Left renal cortex interstitium (tissue), 4 donors: Measurements from ENCODE around the gene DUSP22. TPM values are rescaled to one million over a fixed set of nuclear protein-coding genes. Genes with fewer than 3 reads are reported as not detected.
"Not testable (repeated sequence)": the region's sequence is repeated elsewhere in the genome, so short reads cannot be mapped to it uniquely, and the experiment has no call there.

Source experiments
- DNase-seq, 4 donors: peaks; one replicate each; pipeline ENCODE4 v3.0.0-alpha.2; 2013; ENCODE audit warnings: low read depth in 4 of 4, low spot score in 2 of 4, missing footprints in 1 of 4
- polyA plus RNA-seq, 4 donors: library from polyadenylated mRNA; unstranded; fragments of 120-200 nt; gene quantifications; one replicate each; pipeline ENCODE4 v1.2.1, GENCODE V29; 2013; ENCODE audit not compliant: insufficient read length in 4 of 4

Gene DUSP22
- polyA plus RNA-seq: 10 to 100 TPM; 22.2 to 25.0 (median 23.2) TPM

DNA sequence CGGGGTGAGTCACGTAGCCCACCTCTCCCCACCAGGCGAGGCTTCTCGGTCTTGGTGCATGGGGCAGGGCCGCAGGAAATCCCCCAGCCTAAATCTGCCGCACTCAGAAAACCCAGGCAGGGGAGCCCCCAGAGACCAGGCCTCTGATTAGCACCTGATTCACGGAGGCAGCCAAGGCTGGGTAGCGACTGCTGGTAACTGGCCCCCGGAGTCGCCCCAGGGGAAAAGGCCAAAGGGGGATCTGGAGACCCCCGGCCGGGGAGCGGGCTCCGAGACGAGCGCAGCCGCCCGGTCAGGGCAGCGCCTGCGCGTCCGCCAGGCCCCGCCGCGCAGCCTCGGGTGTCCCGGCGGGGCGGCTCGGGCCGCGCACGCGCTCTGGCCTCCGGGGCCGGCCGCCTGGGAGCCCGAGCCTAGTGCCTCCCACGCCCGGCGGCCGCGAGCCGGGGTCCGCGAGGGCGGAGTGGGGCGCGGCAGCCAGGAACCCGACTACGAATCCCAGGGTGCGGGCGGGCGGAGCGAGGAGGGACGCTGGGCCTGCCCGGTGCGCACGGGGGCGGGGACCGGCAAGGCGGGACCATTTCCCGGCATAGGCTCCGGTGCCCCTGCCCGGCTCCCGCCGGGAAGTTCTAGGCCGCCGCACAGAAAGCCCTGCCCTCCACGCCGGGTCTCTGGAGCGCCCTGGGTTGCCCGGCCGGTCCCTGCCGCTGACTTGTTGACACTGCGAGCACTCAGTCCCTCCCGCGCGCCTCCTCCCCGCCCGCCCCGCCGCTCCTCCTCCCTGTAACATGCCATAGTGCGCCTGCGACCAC, at the start of gene DUSP22:
Gene DUSP22 (plus strand): TSS at position 791 of the 809 bp plus-strand sequence. CDS start 53 bp downstream, outside the sequence.
- peak; percentile 48 to 79 (median 72) for DNase-seq

DNA sequence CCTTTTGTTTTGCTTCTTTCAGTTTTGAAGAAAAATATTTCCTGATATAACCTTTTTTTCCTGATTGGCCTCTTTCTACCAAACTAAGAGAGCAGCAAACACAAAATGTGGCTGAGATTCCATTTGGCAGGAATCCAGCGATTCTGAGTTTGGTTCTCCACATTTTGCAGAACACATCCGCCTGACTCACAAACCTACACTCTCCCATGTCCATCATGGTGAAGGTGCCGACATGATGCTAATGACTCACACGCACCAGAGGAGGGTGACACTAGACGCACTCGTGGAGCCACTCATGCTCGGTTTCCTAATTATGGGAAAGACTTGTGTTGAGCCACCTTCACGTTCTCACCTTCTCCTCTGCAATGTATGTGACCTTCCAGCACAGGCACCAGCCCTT, 45.9 kb upstream of the DUSP22 start:
- DNase-seq: no peak

GRCh38 chr6:247351-247750, 44.9 kb upstream of the DUSP22 start:
- DNase-seq: no peak

- not testable (repeated sequence) for DNase-seq
Measured at GRCh38 chr6:248046-248445, 44.2 kb upstream of the DUSP22 start.

- no peak for DNase-seq
Measured at GRCh38 chr6:250676-251075, 41.6 kb upstream of the DUSP22 start.

GRCh38 chr6:251920-252319, 40.4 kb upstream of the DUSP22 start:
- no peak for DNase-seq

DNA sequence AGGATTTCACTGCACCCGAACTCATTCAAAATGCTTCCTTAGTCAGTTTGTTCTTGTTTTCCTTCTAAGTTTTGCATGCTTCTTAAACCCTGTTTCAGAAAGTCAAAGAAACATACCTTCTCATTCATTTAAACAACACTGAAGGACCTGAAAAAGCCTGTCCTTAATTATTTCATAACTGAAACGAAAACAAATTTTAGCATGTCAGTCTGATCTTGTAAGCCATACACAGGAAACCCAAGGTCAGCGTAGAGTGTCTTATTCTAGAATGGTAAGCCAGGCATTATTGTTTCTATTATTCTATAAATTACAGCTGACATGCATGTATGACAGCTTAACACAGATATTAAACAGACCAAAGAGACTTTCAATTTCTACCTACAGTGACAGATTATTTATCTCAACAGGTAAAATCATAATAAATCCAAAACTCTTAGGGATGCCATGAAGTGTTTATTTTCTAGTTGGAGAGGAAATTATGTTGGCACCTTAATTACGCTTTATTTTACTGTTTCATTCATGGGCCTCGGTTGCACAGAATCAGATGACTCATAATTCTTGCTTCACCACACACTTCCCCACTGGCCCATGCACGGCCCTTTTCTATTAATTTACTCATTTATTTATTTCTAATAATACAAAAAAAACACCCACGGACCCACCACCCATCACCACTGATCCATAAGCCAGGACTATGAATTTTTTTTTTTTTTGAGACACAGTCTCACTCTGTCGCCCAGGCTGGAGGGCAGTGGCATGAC, 39.3 kb upstream of the DUSP22 start:
- DNase-seq: no peak

GRCh38 chr6:254016-254415, 38.3 kb upstream of the DUSP22 start:
- no peak for DNase-seq

GRCh38 chr6:255041-255750, 37.1 kb upstream of the DUSP22 start:
- no peak for DNase-seq

DNA sequence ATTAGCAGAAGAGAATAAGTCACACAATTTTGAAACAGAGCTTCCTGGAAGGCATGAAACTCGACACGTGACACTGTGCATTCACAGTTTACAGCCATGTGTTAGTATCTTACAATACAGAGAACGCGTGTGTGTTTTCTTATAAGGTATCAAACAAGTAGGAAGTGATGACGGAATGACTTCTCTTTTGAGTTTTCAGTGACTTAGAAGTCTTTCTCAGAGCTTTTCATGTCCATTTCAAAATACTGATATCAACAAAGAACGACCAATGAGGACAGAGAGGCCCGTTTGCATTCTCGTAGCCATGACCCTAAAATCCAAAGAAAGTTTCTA, 36.6 kb upstream of the DUSP22 start:
- no peak for DNase-seq

DNA sequence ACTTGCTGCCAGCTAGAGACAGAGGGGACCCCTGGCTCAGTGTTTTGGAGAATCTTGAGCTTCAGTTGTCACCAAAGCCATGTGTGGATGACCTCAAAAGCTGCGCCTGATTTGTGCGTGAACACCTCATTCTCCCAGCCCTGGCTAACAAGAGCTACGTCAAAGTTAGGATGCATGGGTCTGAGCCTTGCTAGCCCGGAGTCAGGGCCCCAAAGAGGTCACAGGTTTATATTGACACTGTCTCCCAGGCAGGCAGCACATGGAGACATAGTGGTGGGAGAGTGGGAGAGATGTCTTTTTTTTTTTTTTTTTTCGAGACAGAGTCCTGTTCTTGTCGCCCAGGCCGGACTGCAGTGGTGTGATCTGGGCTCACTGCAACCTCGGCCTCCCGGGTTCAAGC, 36.1 kb upstream of the DUSP22 start:
- no peak for DNase-seq

- no peak for DNase-seq
Measured at GRCh38 chr6:257031-257725, 35.1 kb upstream of the DUSP22 start.

DNA sequence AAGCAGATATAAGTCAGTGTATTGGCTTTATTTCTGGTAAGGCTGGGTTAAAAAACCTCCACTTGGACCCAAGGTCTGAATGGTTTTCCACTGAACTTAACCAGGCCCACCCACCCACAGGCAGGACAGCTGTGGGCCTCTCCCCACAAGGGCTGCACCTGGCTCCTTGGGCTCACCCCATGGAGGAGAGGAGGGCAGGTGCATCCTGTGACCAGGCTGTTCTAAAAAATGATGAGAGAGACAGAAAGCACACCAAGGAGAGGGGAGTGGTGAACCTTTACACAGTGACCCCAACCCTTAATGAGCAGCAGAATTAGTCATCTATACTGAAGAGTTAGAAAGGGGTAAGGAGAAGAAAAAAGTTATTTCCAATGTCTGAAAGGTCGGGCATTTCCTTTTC, 34.5 kb upstream of the DUSP22 start:
- DNase-seq: no peak

GRCh38 chr6:259316-259715, 33.0 kb upstream of the DUSP22 start:
- peak in 3 of 4 donors; percentile 27 to 46 (median 45) for DNase-seq

DNA sequence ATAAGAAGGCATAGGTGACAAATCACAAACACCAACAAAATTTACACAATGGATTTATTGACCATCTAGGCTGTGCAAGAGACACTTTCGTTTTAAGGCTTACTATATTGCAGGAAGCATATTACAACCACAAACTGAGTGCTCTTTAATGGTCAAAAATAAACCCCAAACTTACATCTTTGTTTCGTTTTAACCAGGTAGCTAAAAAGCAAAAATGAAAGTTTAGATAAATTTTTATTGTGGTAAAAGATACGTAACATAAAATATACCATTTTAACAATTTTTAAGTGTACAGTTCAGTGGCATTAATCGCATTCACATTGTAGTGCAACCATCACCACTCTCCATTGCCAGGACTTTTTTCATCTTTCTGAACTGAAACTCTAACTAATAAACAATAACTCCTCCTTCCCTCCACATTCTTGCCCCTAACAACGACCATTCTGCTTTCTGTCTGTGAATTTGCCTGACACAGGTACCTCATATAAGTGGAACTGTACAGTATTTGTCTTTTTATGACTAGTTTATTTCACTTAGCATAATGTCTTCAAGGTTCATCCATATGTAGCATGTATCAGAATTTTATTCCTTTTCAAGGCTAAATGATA, 32.3 kb upstream of the DUSP22 start:
- DNase-seq: no peak

- DNase-seq: no peak
Measured at GRCh38 chr6:264626-265025, 27.7 kb upstream of the DUSP22 start.

DNA sequence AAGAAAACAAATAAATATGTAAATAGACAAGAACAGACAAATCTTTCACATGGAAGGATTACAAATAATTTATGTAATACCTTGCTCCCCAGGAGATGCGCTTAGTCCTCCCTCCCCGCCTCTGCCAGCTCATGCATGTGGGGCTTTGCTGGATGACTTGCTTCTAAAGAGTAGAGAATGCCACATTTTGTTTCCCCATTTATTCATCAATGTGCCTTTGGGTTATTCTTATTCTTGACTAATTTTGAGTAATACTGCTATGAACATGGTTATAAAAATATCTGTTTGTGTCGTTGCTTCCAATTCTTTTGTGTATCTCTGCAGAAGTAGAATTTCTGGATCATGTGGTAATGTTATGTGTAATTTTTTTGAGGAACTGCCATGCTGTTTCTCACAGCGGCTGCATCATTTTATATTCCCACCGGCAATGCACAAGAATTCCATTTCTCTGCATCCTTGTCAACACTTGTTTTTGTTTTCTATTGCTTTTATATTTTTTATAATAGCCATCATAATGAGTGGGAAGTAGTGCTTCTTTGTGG, 23.8 kb upstream of the DUSP22 start:
- no peak for DNase-seq

GRCh38 chr6:273551-274058, 18.7 kb upstream of the DUSP22 start:
- no peak for DNase-seq

GRCh38 chr6:277746-278145, 14.5 kb upstream of the DUSP22 start:
- DNase-seq: no peak

DNA sequence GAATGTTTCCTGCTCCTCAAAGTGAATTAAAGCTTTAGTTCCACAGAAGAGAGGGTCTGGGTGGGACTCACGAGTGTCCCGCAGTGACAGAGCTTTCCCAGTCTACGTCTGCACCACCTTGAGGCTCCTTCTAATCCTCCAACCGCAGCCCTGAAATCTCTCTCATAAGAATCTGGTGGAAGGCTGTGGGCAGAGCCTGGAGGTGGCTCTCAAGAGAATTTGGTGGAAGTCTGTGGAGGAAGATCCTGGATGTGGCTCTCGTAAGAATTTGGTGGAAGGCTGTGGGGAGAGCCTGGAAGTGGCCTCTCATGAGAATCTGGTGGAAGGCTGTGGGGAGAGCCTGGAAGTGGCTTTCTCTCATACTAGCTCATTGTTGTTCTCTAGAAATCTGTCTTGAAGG, 13.8 kb upstream of the DUSP22 start:
- no peak for DNase-seq
